Rectal smooth muscle tissue (tissue), 1 donor: ENCODE measurements around the gene LYZ.

Source experiments
- H3K27ac ChIP-seq: one replicate; pipeline ENCODE4 v1.7.0; 2013; ENCODE audit warnings: low read depth, low read length, inconsistent platforms
- H3K27me3 ChIP-seq: one replicate; pipeline ENCODE4 v1.7.0; 2013; ENCODE audit warnings: low read length; ENCODE audit not compliant: control insufficient read depth, insufficient read depth
- H3K36me3 ChIP-seq: one replicate; pipeline ENCODE4 v1.7.0; 2013; ENCODE audit warnings: low read length; ENCODE audit not compliant: control insufficient read depth, insufficient read depth
- H3K4me1 ChIP-seq: one replicate; pipeline ENCODE4 v1.7.0; 2013; ENCODE audit warnings: low read length; ENCODE audit not compliant: control insufficient read depth, insufficient read depth
- H3K4me3 ChIP-seq: one replicate; pipeline ENCODE4 v1.7.0; 2013; ENCODE audit warnings: low read length
- H3K9ac ChIP-seq: one replicate; pipeline ENCODE4 v1.7.0; 2013; ENCODE audit warnings: low read length

The LYZ gene

DNA sequence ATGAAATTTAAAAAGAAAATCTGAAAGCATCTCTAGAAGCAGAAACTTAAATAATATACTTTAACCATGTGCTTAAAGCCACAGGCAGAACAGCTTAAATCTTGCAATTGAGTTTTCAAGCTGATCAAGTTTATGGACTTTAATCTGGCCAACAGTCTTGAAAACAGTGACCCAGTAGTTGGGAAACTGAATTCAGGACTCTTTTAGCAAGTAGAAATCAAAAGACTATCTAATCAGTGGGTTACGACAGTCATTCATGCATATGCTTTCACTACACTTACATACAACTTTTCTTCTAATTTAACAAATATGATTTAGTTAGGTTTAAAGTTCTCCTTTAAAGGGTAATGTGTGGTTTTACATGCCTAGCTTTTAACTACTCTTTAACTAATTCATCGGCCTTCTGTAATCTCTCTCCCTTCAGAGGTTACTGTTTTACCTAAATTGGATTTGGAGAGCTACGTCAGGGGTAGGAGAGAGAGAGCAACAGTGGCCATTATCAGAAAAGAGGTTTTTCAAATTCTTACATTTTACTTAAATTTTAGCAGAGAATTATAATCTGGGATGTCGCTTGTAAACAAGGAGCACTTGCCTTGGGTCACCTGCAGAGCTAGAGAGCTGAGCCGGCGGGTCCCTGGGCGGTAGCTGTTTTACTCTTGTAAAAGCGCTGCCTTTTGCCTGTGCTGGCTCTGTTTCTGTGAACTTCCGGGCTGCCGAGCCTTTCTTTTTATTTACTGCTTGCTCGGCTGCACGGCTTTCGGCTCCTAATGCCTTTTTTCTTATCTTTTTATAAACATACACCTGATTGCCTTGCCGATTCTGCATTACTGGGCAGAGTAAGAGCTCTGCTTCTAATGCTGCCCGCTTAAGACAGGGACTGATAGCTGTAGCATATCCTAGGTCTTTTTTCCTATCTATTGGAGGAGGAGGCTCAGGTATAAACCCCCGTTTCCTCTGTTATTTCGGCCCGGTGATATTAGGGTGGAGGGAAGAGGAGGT lies 17.4 kb upstream of the LYZ start:
- Histone ChIP-seq H3K27ac (no peak overlapping the region), H3K27me3 (no peaks in the 10 kb centered on the region), H3K9ac (no peak overlapping the region), H3K4me1 (no peaks in the 10 kb centered on the region), H3K4me3 (peak overlapping the region; percentile 61), H3K36me3 (no peaks in the 10 kb centered on the region)

DNA sequence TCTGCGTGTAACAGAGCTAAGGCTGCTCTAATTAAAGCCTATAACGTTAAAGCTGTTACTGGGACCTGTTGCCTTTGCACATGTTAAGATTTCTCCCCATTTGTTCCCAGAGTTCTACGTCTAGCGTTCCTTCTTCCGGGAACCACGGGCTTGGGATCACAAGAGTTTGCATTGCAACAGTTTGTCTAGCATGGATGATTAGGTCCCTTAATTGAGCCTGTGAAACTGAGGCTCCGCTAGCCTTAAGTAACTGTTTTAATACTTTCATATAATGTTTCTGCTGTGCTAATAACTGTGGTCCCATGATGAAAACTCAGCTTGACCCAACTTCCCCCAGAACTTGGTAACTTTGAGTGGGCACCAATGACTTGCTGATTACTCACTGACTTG lies 16.7 kb upstream of the LYZ start:
- Histone ChIP-seq H3K36me3 (no peaks in the 10 kb centered on the region), H3K27me3 (no peaks in the 10 kb centered on the region), H3K4me1 (no peaks in the 10 kb centered on the region), H3K4me3 (peak overlapping the region; percentile 61), H3K27ac (no peak overlapping the region), H3K9ac (no peak overlapping the region)

DNA sequence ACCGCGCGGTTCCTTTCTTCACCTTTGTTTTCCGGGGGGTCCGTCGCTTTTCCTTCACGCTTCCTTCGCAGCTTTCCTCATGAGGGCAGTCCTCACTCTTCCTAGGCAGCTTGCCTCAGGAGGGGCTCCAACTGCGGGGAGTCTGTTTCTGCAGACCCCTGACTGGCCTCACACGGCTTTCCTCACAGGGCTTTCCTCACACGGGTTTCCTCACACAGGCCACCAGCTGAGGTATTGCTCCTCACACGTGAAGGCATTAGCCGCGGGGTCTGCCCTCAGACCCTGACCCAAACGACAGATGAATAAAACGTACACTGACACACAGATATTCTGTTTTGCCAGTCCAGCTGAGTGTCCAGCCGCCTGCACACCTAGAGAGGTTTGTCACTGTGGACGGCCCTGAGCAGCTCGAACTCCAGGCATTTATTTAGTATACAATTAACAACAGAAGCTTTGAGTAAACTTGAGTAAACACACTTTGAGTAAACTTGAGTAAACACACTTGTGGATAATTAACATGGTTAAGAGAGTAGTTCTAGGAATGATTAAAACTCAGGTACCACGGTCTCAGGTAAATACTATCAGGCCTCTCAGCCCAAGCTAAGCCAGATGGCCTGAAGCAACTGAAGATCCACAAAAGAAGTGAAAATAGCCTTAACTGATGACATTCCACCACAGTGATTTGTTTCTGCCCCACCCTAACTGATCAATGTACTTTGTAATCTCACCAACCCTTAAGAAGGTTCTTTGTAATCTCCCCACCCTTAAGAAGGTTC lies 16.1 kb upstream of the LYZ start:
- no peaks in the 10 kb centered on the region for H3K36me3 ChIP-seq
- H3K27me3 ChIP-seq: no peaks in the 10 kb centered on the region
- no peak overlapping the region for H3K27ac ChIP-seq
- H3K4me3 ChIP-seq: peak overlapping the region; percentile 61
- no peaks in the 10 kb centered on the region for H3K4me1 ChIP-seq
- H3K9ac ChIP-seq: no peak overlapping the region

DNA sequence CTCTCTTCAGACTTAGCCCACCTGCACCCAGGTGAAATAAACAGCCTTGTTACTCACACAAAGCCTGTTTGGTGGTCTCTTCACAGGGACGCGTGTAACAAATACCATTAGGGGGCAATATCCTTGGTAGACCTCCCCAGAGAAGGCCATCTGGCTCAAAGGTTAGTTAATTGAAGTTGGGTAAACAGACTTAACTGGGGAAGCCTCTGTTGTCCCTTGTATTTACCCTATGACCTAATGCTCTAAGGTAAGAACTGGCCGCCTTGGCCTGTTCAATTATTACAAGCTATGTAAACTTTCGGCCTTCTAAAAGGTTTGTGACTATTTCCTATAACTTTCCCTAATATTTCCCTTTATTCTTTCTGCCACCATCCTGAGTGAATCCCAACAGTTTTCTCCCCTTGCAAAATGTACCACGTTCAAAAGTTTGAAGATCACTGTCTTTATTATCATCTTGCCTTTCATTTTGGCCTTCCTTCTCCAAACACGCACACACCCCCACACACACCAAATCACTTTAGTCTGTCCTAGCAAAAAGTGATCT lies 15.3 kb upstream of the LYZ start:
- Histone ChIP-seq H3K4me1 (no peaks in the 10 kb centered on the region), H3K36me3 (no peaks in the 10 kb centered on the region), H3K4me3 (no peak overlapping the region), H3K27ac (no peak overlapping the region), H3K9ac (no peak overlapping the region), H3K27me3 (no peaks in the 10 kb centered on the region)

DNA sequence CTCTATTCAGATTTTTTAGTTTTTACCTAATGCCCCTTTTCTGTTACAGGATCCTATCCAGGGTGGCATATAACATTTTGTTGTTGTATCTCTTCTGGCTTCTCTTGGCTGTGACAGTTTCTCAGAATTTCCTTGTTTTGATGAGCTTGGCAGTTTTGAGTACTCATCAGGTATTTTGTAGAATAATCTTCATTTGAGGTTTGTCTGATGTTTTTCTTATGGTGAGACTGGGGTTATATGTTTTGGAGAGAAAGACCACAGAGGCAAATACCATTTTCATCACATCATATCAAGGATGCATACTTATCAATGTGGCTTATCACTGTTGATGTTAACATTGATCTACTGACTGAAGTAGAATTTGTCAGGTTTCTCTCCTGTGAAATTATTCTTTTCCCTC lies 14.0 kb upstream of the LYZ start:
- H3K4me1 ChIP-seq: no peaks in the 10 kb centered on the region
- no peaks in the 10 kb centered on the region for H3K36me3 ChIP-seq
- no peak overlapping the region for H3K27ac ChIP-seq

DNA sequence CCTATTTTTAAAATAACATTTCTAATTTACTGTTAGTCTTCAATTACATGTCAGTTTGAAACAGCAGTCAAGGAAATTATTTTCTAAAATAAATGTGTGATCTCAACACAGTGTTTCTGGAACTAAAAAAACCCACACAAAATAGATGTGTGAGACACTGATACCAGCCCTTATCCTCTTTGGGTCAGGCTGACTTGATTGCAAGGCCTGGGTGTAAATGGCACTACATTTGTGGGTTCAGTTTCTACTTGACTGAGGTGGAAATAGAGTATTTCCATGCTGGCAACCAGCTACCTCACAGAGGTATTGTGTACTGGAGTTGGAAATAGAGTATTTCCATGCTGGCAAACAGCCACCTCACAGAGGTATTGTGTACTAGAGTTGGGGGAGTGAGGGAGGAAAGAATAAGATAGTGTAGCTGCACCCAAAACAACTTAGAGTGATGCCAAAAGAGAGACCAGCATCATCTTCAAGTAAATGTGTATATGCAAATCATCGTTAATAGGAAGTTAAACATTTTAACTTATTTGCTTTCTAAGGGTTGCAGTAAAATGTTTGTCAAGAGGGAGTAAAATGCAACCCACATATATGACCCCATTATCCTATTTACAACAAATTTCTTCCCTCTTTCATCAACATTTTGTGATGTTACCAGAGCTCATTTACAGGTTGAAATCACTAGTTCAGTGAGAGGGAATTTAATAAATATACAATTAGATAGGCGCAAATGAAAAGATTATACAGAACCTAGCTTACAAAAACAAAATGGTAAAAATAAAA lies 10.7 kb upstream of the LYZ start:
- Histone ChIP-seq H3K4me3 (no peak overlapping the region), H3K27ac (no peak overlapping the region), H3K9ac (no peak overlapping the region), H3K27me3 (no peaks in the 10 kb centered on the region), H3K4me1 (no peaks in the 10 kb centered on the region), H3K36me3 (no peaks in the 10 kb centered on the region)

More for the DNA sequence above, 14.0 kb upstream of the LYZ start:
- H3K27me3 ChIP-seq: no peaks in the 10 kb centered on the region
- no peak overlapping the region for H3K9ac ChIP-seq
- H3K4me3 ChIP-seq: no peak overlapping the region

DNA sequence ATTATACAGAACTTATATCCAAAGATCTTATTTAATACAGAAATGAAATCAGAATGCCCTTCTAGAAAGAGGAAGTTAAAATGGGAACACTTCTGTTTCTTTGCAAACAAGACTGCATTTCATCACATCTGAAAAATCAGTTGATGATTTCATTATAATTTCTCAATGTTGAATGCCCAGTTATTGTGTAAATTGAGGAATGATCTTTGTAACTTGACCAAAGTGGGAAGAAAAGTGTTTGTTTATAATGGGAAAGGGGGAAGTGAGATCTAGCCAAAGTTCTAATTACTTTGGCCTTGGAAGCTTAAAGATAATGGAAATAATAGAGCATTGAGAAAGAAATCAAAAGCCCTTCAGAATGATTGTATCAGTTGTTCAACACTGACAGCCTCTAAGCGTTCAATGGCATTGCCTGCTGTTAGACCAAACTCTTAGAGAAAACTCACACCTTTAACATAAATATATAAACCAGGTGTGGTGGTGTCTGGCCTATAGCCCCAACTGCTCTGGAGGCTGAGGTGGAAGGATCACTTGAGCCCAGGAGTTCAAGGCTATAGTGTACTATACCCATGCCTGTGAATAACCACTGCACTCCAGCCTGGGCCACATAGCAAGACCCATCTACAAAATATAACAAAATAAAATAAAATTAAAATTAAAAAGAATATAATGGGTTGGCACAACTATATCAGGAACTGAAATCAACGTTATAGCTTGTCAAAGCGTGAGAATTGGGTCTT lies 9.9 kb upstream of the LYZ start:
- no peaks in the 10 kb centered on the region for H3K27me3 ChIP-seq
- H3K4me3 ChIP-seq: no peak overlapping the region
- H3K27ac ChIP-seq: no peak overlapping the region
- H3K9ac ChIP-seq: no peak overlapping the region
- H3K36me3 ChIP-seq: no peaks in the 10 kb centered on the region
- no peaks in the 10 kb centered on the region for H3K4me1 ChIP-seq

DNA sequence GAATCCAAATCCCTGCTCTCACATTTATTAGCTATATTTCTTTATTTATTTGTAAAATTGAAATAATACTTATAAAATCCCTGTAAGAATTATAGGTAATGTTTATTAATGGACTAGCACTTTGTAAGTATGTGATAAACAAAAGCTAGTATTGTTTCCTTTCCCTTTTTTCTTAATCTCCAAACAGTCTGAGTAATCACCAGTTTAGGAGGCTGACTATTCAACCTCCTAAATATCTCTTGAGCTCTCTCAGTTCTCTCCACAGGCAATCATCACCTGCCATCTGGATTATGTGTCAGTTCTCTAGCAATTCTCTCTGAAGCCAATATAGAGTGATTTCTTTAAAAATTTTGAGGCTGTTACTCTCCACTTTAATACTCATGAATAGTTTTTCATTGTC lies 9.2 kb upstream of the LYZ start:
- Histone ChIP-seq H3K36me3 (no peaks in the 10 kb centered on the region), H3K27ac (no peak overlapping the region), H3K27me3 (no peaks in the 10 kb centered on the region), H3K4me3 (no peak overlapping the region), H3K4me1 (no peaks in the 10 kb centered on the region), H3K9ac (no peak overlapping the region)

DNA sequence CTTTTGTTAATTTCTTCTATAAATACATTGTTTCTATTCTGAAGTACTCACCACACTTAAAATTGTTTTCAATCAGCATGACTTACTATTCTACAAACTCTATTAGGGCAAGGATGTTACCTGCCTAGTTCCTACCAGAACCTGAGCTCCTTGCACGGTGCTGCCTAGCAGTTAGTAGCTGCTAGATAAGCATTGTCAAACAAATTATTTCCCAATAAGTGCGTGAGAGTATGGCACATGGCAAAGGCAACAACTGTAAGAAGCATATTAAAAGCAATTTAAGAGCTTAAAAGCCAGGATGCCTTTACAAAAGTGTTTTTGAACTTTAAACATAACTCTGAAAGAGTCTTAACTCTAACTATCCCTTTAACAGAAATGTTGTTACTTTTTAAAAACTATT lies 8.2 kb upstream of the LYZ start:
- Histone ChIP-seq H3K36me3 (no peaks in the 10 kb centered on the region), H3K4me1 (no peaks in the 10 kb centered on the region), H3K27me3 (no peaks in the 10 kb centered on the region), H3K9ac (no peak overlapping the region), H3K4me3 (no peak overlapping the region), H3K27ac (no peak overlapping the region)

DNA sequence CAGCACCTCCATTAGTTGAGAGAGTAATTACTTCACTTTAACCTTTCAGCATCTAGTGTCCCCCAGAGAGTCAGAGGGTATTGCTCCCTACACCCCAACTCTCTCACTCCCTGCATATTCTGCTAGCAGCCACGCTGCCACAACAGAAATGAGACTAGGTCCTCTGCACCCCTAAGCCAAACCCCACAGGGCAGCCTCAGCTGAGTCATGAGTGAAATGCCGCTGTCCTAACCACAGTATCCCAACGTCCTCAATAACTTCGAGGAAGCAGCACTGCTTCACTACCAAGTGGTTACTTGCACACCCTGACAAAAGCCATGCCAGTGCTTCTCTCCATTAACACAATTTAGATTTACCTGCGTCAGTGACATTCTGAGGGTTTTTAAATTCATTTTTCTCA lies 6.9 kb upstream of the LYZ start:
- Histone ChIP-seq H3K36me3 (no peaks in the 10 kb centered on the region), H3K4me3 (no peak overlapping the region), H3K4me1 (no peaks in the 10 kb centered on the region), H3K9ac (no peak overlapping the region), H3K27me3 (no peaks in the 10 kb centered on the region), H3K27ac (no peak overlapping the region)

DNA sequence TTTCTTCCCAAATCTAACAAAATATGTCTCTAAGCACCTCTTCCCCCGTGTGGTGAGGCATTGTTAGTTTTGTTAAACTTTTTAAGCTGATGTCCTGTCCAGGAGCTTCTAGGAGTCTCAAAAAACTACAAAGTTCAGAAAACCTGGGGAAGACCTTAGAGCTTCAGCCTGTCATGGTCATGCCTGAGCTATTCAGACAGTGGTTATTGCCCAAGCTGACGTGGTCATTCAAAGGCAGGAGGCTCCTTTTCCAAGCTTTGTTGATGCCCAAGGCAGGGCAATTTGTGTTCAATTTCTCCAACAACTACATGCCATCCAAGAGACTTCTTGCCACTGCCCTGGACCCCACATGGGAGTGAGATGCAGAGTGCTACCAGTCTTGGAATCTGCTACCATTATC lies 5.8 kb upstream of the LYZ start:
- Histone ChIP-seq H3K4me3 (no peak overlapping the region), H3K9ac (no peak overlapping the region), H3K27ac (no peak overlapping the region), H3K27me3 (no peaks in the 10 kb centered on the region), H3K4me1 (no peaks in the 10 kb centered on the region), H3K36me3 (no peaks in the 10 kb centered on the region)
